Right renal pelvis (tissue), 4 donors: ENCODE results near the gene CLN5. TPM values are rescaled to one million over a fixed set of nuclear protein-coding genes. Genes with fewer than 3 reads are reported as not detected.
"Not testable (repeated sequence)": the region's sequence is repeated elsewhere in the genome, so short reads cannot be mapped to it uniquely, and the experiment has no call there.

Experiments used
- DNase-seq, 4 donors: peaks; one replicate each; pipeline ENCODE4 v3.0.0-alpha.2; 2013; ENCODE audit warnings: low read depth in 4 of 4, low spot score in 3 of 4, missing footprints in 1 of 4
- polyA plus RNA-seq, 4 donors: library from polyadenylated mRNA; unstranded; fragments of 120-200 nt; gene quantifications; one replicate each; pipeline ENCODE4 v1.2.1, GENCODE V29; 2013; ENCODE audit not compliant: insufficient read length in 4 of 4

Gene CLN5
- 10 to 100 TPM; 44.6 to 61.2 (median 52.0) TPM for polyA plus RNA-seq

- DNase-seq = peak; percentile 75 to 78 (median 77)
Observed at GRCh38 chr13:76991796-76992547, at the start of gene CLN5. Gene CLN5 (plus strand): TSS chr13:76992081. CDS start chr13:76992099, 18 bp downstream.

- DNase-seq = no peak
Observed at GRCh38 chr13:76942363-76942762, 49.5 kb upstream of the CLN5 start.

GRCh38 chr13:76943646-76944045 is 48.2 kb upstream of the CLN5 start:
- no peak for DNase-seq

GRCh38 chr13:76944456-76944855 is 47.4 kb upstream of the CLN5 start:
- no peak for DNase-seq

DNA sequence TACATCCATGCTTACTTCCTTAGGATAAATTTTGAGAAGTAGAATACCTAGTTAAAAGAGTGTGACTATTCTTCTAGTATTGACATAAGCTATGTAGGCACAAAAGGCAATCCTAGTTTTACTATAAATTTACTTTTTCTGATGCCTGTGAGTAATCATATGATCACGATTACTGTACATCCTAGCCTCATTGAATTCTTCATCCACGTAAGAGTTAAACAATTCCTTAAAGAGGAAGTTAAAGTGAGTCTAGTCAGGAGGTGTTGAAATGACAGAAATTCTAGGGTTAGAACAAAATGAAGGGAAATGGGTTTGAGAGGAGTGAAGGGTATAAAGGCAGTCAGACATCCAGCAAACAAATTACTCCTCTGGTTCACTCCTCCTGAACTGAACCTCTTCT is 43.7 kb upstream of the CLN5 start, which contains the start of gene ACOD1:
ACOD1 (plus strand) TSS at position 363 of the 400 bp plus-strand sequence. CDS start 48 bp downstream, outside the sequence.
- DNase-seq = no peak

DNA sequence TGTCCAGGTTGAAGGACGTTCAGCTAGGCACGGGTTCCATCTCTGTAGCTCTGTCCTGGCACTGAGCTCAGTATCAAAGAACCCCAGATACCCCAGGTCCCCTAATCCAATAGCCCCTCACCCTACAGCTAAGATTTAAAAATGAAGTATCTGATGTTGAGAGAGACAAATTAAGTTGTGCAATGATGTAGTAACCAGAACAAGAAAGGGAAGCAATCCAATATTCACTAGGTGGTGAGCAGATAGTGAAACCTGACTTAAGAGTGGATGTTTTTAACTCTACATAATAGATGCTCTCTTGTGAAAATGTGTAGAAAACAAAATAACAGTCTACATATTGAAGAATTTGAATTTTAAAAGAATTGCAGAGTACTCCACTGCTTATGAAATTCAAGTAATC is 41.8 kb upstream of the CLN5 start:
- no peak for DNase-seq

- DNase-seq = no peak
Observed at GRCh38 chr13:76953968-76954367, 37.9 kb upstream of the CLN5 start.

GRCh38 chr13:76954538-76954937 is 37.3 kb upstream of the CLN5 start:
- no peak for DNase-seq

- DNase-seq = no peak
Observed at GRCh38 chr13:76955193-76955592, 36.7 kb upstream of the CLN5 start.

DNA sequence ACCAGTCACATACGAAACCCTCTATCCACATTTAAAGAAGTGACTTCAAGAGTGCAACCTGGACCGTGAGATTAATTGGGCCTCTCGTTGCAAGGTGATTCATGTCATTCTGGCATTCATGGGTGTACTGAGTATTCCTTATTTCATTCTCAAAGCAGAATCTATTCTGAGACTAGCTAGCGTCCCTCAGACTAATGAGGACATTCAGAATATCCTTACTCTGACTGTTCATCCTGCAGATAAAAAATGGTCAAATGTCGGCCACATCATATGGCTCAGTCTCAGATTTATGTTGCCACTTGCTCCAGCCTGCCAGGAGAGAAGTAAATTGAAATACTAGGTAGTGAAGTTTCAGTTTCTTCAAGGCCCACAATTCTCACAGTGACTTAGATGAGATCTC is 36.2 kb upstream of the CLN5 start:
- no peak for DNase-seq

- no peak for DNase-seq
Observed at GRCh38 chr13:76958841-76959432, 32.9 kb upstream of the CLN5 start.

GRCh38 chr13:76959734-76960133 is 32.1 kb upstream of the CLN5 start:
- DNase-seq = not testable (repeated sequence)

- peak in 3 of 4 donors; percentile 23 to 32 (median 25) for DNase-seq
Observed at GRCh38 chr13:76965759-76966421, 26.0 kb upstream of the CLN5 start.

DNA sequence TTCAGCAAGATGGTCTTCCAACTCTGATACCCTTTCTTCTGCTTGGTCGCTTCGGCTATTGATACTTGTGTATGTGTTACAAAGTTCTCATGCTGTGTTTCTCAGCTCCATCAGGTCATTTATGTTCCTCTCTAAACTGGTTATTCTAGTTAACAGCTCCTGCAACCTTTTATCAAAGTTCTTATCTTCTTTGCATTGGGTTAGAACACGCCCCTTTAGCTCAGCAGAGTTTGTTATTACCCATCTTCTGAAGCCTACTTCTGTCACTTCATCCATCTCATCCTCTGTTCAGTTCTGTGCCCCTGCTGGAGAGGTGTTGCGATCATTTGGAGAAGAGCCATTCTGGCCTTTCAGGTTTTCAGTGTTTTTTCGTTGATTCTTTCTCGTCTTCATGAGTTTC is 24.9 kb upstream of the CLN5 start:
- no peak for DNase-seq

DNA sequence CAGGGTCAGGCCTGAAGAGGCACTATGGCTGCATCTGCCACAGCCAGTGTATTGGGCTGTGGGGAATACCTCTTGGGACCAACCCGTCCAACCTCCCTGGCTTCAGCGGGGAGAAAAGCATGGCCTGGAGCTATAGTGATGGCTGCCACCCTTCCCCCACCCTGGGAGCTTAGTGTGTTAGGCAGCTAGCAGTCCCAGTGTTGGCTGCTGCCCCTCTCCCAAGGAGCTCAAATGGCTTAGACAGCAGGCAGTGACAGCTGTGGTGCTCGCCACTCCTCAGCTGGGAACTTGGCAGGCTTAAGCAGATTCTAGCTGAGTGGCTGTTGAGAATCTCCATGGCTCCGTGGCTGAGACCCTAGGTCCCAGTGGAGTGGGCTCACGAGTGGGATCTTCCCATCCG is 23.8 kb upstream of the CLN5 start:
- DNase-seq = no peak

DNA sequence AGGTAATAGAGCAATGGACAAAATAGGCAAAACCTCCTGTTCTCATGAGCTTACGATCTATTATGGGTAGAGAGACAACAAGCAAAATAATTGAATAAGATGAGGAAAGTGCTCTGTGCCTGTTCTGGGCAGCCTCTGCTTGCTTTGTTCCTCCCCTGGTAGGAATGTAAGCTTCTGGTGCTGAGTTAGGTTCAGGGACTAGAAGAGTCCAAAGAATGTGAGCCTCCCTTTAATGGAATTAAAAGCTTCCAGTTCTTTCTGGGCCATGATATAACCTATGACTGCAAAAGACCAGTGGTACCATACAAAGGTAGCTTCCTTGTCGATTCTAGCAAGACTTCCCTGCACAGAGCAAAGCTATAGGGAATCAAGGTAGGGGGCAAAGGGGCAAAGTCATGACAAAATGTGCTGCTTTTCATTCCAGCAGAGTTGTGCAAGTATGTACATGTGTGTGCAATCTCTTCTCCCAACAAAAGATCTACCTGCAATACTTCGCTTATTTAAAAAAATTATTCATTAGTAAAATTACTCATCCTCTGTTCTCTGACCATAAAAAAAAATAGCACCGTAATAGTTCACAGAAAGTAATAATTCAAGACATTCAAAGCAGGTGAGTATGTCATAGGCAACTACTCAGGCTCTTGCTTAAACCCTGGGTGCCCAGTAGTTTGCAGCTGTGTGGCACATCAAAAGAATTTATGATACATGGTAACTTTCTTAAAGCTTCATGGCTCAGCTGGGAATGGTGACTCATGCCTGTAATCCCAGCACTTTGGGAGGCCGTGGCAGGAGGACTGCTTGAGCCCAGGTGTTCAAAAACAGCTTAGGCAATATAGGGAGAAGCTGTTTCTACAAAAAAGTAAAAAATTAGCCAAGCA is 22.2 kb upstream of the CLN5 start:
- DNase-seq = no peak

DNA sequence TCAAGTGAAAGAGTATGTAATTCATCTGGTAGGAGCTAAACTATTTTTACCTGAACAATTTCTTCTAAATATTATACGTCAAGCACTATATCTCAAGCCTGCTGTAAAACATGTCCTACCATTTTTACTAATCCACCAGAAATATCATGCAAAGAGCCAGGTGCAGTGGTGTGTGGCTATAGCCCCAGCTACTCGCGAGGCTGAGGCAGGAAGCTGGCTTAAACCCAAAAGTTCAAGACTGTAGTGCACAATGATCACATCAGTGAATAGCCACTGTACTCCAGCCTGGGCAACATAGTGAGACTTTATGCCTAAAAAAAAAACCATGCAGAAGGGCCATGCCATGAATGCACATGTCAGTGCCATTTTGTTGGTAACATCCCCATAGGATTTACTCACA is 20.7 kb upstream of the CLN5 start:
- no peak for DNase-seq

DNA sequence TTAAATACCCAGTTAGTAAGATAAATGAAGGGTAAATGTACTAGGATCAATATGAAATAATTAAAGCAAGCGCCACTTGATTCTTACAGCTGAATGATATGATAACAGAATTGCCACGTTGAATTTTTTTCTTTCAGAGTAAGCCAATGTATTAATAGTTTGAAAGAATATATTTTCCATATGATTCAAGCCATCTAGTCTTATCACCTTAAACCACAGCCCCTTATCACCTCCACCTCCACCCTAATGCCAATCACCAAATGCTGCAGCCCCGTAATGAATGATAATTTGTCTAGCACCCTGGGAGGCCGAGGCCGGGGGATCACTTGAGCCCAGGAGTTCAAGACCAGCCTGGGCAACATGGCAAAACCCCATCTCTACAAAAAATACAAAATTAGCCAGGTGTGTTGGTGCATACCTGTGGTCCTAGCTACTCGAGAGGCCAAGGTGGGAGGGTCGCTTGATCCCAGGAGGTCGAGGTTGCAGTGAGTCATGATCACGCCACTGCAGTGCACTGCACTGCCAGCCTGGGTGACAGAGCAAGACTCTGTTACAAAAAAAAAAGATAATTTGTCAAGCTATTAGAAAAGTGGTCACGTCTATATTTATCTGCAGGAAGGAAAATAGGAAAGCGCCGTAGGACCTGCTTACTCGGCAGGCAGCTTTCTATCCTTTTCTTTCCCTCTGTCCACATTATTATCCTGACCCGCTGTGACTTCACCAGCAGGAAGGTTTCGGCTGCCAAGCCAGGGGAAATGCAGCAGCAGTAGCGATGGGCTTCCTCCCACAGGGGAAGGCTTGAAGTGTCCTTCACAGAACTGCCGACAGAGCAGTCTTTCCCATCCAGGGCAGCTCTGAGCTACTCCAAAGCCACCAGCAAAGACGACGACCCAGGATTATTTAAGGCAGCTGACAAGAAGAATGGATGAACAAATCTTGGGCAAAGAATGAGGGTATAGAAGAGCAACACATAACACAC is 19.7 kb upstream of the CLN5 start:
- DNase-seq = no peak

DNA sequence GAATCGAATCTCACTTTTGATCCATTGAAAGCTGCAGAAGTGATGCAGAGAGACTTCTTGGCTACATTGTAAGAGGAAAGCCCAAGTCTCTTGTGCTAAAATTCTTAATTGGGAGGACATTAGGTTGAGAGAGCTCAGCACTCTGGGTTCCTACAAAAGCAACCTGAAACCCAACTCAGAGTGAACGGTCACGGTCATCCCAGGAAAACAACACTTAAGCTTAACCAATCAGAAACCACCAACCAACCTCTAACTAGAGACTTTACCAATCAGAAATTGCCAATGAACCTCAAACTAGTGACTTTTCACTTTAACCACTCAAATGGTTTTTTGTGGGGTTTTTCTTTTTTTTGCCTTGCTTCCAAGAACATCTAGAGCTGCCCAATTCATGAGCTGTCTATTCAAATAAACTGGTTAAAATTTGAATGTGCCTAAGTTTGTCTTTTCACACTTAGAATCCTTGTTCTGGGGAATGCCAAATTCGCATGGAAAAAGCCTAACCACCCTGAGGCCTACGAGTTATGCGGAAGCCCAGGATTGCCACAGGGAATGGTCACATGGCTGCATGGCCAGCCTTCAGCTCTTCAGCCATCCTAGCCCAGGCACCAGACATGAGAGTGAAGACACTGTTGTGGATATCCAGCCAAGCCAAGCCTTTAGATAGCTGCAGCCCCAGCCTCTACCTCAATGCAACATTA is 17.8 kb upstream of the CLN5 start:
- no peak for DNase-seq
